Measurements from ENCODE around the gene MACROD2. TPM values are rescaled to one million over a fixed set of nuclear protein-coding genes. Genes with fewer than 3 reads are reported as not detected.

Gene MACROD2
- total and polyA plus RNA-seq, 7 donors = 0.20 to 4.8 (median 0.87) TPM

DNA sequence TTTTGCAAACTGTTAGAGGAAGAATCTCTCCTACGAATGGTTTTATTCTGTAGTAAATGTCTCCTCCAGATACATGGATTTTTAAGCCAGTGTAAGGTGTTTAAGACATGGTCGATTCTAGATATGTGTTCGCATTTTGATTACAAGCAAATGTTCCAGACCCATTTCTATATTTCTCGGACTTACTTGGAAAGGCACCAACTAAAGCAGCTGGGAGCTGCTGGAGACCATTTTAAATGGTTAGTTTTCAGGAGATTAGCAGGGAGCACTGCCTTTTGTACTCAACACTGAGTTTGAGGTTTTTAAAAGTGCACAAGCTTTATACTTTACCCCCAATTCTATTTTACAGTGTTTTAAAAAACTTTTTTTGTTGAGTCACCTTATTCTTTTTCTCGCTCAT, 1720.9 kb downstream of the MACROD2 start:
- DNase-seq (no peak), ATAC-seq (no peak)
- H3K4me3 ChIP-seq = no peak overlapping the region
- H3K27me3 ChIP-seq (ENCODE audit: insufficient read depth in 3 of 3, low read length in 2 of 3) = no peaks in the 10 kb centered on the region
- H3K4me1 ChIP-seq = no peaks in the 10 kb centered on the region
- H3K9me3 ChIP-seq = no peaks in the 10 kb centered on the region
- TF ChIP-seq, protein P1, sequence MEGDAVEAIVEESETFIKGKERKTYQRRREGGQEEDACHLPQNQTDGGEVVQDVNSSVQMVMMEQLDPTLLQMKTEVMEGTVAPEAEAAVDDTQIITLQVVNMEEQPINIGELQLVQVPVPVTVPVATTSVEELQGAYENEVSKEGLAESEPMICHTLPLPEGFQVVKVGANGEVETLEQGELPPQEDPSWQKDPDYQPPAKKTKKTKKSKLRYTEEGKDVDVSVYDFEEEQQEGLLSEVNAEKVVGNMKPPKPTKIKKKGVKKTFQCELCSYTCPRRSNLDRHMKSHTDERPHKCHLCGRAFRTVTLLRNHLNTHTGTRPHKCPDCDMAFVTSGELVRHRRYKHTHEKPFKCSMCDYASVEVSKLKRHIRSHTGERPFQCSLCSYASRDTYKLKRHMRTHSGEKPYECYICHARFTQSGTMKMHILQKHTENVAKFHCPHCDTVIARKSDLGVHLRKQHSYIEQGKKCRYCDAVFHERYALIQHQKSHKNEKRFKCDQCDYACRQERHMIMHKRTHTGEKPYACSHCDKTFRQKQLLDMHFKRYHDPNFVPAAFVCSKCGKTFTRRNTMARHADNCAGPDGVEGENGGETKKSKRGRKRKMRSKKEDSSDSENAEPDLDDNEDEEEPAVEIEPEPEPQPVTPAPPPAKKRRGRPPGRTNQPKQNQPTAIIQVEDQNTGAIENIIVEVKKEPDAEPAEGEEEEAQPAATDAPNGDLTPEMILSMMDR (IDR thresholded peaks at IDR 0.05) = no peak
- no peak overlapping the region for H3K27ac ChIP-seq
- intact Hi-C loops (cut with DNase I) = no loop called here
- WGBS, 3 donors = 34 to 51% (median 36%) methylated on average over 5 of the region's 5 CpGs
- H3K36me3 ChIP-seq (ENCODE audit: insufficient read depth in 1 of 2, low read depth in 1 of 2) = no peaks in the 10 kb centered on the region

GRCh38 chr20:15726416-15726815, 1731.1 kb downstream of the MACROD2 start:
- Histone ChIP-seq H3K4me1 (no peaks in the 10 kb centered on the region), H3K36me3 (ENCODE audit: insufficient read depth in 1 of 2, low read depth in 1 of 2) (no peaks in the 10 kb centered on the region), H3K9me3 (peaks cover 12% of the 10 kb centered on the region), H3K4me3 (no peak overlapping the region), H3K27me3 (ENCODE audit: insufficient read depth in 3 of 3, low read length in 2 of 3) (no peaks in the 10 kb centered on the region), H3K27ac (no peak overlapping the region)
- DNase-seq = no peak
- WGBS, 3 donors = 71 to 78% (median 78%) methylated on average over 1 of the region's 1 CpG
- no peak for ATAC-seq
- TF ChIP-seq, protein P1 (IDR thresholded peaks at IDR 0.05) = no peak
- intact Hi-C loops (cut with DNase I) = no loop called here

- ATAC-seq (no peak), DNase-seq (no peak)
- Histone ChIP-seq H3K36me3 (ENCODE audit: insufficient read depth in 1 of 2, low read depth in 1 of 2) (no peaks in the 10 kb centered on the region), H3K4me1 (no peaks in the 10 kb centered on the region), H3K9me3 (no peaks in the 10 kb centered on the region), H3K27ac (no peak overlapping the region), H3K27me3 (ENCODE audit: insufficient read depth in 3 of 3, low read length in 2 of 3) (no peaks in the 10 kb centered on the region), H3K4me3 (no peak overlapping the region)
- WGBS, 3 donors = 67 to 71% (median 70%) methylated on average over 4 of the region's 4 CpGs
- TF ChIP-seq, protein P1 (IDR thresholded peaks at IDR 0.05) = no peak
- intact Hi-C loops (cut with DNase I) = no loop called here
Measured at GRCh38 chr20:15734052-15734451, 1738.7 kb downstream of the MACROD2 start.

- no peak for ATAC-seq
- 76 to 81% (median 80%) methylated on average over 2 of the region's 2 CpGs for WGBS, 3 donors
- DNase-seq = no peak
- Histone ChIP-seq H3K27ac (no peak overlapping the region), H3K4me1 (no peaks in the 10 kb centered on the region), H3K4me3 (no peak overlapping the region), H3K9me3 (no peaks in the 10 kb centered on the region), H3K27me3 (ENCODE audit: insufficient read depth in 3 of 3, low read length in 2 of 3) (no peaks in the 10 kb centered on the region), H3K36me3 (ENCODE audit: insufficient read depth in 1 of 2, low read depth in 1 of 2) (no peaks in the 10 kb centered on the region)
- intact Hi-C loops (cut with DNase I) = no loop called here
- TF ChIP-seq, protein P1 (IDR thresholded peaks at IDR 0.05) = no peak
Measured at GRCh38 chr20:15739035-15739434, 1743.7 kb downstream of the MACROD2 start.

GRCh38 chr20:15740046-15740775, 1744.9 kb downstream of the MACROD2 start:
- H3K27ac ChIP-seq = no peak overlapping the region
- TF ChIP-seq, protein P1 (IDR thresholded peaks at IDR 0.05) = no peak
- H3K9me3 ChIP-seq = no peaks in the 10 kb centered on the region
- ATAC-seq (no peak), DNase-seq (no peak)
- no peaks in the 10 kb centered on the region for H3K36me3 ChIP-seq (ENCODE audit: insufficient read depth in 1 of 2, low read depth in 1 of 2)
- intact Hi-C loops (cut with DNase I) = no loop called here
- H3K4me3 ChIP-seq = no peak overlapping the region
- H3K4me1 ChIP-seq = no peaks in the 10 kb centered on the region
- 88 to 96% (median 88%) methylated on average over 3 of the region's 3 CpGs for WGBS, 3 donors
- H3K27me3 ChIP-seq (ENCODE audit: insufficient read depth in 3 of 3, low read length in 2 of 3) = no peaks in the 10 kb centered on the region

Measured in psoas muscle (tissue), 8 donors.